HL-60 (cell line): Measurements from ENCODE around the gene CTNNA3.

Source experiments
- POLR2AphosphoS5 ChIP-seq: IDR thresholded peaks from 2 replicates; pipeline ENCODE4 v1.6.1; 2012; ENCODE audit warnings: low read depth
- TF ChIP-seq, protein P1 (sequence below): IDR thresholded peaks from one replicate; pipeline ENCODE4 v1.5.1; 2011; ENCODE audit warnings: low read length, control low read depth, inconsistent platforms; ENCODE audit not compliant: insufficient read depth
- TF ChIP-seq, protein P2 (sequence below): IDR thresholded peaks from 2 replicates; pipeline ENCODE4 v1.6.1; 2012; ENCODE audit warnings: low read depth; ENCODE audit not compliant: insufficient replicate concordance

DNA sequence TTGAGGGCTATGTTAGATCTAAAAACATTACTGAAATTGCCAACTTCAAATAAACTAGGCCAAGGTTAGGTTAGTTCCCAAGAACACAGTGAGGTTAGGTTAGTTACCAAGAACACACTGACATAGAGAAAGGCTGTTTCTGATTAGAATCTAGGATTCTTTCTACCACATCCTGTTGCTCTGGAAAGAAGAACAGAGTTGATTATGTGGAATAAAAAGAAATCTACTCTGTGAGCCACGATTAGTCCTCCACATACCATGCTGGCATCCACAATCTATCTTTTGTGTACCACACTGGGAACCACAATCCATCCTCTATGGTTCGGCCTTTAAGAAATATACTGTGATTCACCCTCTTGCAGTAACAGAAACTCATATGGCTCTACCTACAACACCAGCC, 678.8 kb downstream of the CTNNA3 start:
- TF ChIP-seq, protein P1, sequence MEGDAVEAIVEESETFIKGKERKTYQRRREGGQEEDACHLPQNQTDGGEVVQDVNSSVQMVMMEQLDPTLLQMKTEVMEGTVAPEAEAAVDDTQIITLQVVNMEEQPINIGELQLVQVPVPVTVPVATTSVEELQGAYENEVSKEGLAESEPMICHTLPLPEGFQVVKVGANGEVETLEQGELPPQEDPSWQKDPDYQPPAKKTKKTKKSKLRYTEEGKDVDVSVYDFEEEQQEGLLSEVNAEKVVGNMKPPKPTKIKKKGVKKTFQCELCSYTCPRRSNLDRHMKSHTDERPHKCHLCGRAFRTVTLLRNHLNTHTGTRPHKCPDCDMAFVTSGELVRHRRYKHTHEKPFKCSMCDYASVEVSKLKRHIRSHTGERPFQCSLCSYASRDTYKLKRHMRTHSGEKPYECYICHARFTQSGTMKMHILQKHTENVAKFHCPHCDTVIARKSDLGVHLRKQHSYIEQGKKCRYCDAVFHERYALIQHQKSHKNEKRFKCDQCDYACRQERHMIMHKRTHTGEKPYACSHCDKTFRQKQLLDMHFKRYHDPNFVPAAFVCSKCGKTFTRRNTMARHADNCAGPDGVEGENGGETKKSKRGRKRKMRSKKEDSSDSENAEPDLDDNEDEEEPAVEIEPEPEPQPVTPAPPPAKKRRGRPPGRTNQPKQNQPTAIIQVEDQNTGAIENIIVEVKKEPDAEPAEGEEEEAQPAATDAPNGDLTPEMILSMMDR, result no peak
- TF ChIP-seq POLR2AphosphoS5, result no peak
- TF ChIP-seq, protein P2, sequence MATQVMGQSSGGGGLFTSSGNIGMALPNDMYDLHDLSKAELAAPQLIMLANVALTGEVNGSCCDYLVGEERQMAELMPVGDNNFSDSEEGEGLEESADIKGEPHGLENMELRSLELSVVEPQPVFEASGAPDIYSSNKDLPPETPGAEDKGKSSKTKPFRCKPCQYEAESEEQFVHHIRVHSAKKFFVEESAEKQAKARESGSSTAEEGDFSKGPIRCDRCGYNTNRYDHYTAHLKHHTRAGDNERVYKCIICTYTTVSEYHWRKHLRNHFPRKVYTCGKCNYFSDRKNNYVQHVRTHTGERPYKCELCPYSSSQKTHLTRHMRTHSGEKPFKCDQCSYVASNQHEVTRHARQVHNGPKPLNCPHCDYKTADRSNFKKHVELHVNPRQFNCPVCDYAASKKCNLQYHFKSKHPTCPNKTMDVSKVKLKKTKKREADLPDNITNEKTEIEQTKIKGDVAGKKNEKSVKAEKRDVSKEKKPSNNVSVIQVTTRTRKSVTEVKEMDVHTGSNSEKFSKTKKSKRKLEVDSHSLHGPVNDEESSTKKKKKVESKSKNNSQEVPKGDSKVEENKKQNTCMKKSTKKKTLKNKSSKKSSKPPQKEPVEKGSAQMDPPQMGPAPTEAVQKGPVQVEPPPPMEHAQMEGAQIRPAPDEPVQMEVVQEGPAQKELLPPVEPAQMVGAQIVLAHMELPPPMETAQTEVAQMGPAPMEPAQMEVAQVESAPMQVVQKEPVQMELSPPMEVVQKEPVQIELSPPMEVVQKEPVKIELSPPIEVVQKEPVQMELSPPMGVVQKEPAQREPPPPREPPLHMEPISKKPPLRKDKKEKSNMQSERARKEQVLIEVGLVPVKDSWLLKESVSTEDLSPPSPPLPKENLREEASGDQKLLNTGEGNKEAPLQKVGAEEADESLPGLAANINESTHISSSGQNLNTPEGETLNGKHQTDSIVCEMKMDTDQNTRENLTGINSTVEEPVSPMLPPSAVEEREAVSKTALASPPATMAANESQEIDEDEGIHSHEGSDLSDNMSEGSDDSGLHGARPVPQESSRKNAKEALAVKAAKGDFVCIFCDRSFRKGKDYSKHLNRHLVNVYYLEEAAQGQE, result no peak
